Tibial nerve (tissue), 4 donors: ENCODE data around the gene DCDC1. TPM values are rescaled to one million over a fixed set of nuclear protein-coding genes. Genes with fewer than 3 reads are reported as not detected.

Experiments
- DNase-seq, 2 donors: peaks; one replicate each; pipeline ENCODE4 v3.0.0-alpha.2; 2019; ENCODE audit warnings: low spot score in 2 of 2
- H3K27ac ChIP-seq, 4 donors: fragments of 200-600 bp; sonication (generic) in 3 of 4; one replicate each; pipeline ENCODE4 v1.5.1; 2017 to 2019; ENCODE audit warnings: mild to moderate bottlenecking in 1 of 4
- H3K27me3 ChIP-seq, 2 donors: fragments of 200-600 bp; sonication (generic) in 1 of 2; one replicate each; pipeline versions ENCODE4 v1.5.1 to v1.6.0; 2017 to 2019
- H3K36me3 ChIP-seq, 3 donors: fragments of 200-600 bp; sonication (generic); one replicate each; pipeline ENCODE4 v1.5.1; 2018 to 2019
- H3K4me1 ChIP-seq, 4 donors: fragments of 200-600 bp; sonication (generic) in 3 of 4; one replicate each; pipeline ENCODE4 v1.5.1; 2017 to 2019
- H3K4me3 ChIP-seq, 4 donors: fragments of 200-600 bp; sonication (generic) in 3 of 4; one replicate each; pipeline ENCODE4 v1.5.1; 2017 to 2019; ENCODE audit warnings: mild to moderate bottlenecking in 1 of 4, moderate library complexity in 1 of 4
- H3K9me3 ChIP-seq, 4 donors: fragments of 200-600 bp; sonication (generic) in 3 of 4; one replicate each; pipeline ENCODE4 v1.5.1; 2017 to 2019
- CTCF ChIP-seq, 5 experiments: fragments of 200-600 bp in 3 of 5; fragments of 450-650 bp in 2 of 5; sonication (generic) in 3 of 5; IDR thresholded peaks; one replicate each; pipeline ENCODE4 v1.5.1; 2016 to 2019; ENCODE audit warnings: antibody characterized with exemption in 5 of 5, mild to moderate bottlenecking in 3 of 5, moderate library complexity in 2 of 5
- EP300 ChIP-seq, 2 donors: sonication (generic); formaldehyde crosslinking; IDR thresholded peaks; one replicate each; pipeline ENCODE4 v1.6.1; 2017; ENCODE audit warnings: antibody characterized with exemption in 2 of 2, mild to moderate bottlenecking in 1 of 2
- POLR2A ChIP-seq, 2 donors: fragments of 450-650 bp; IDR thresholded peaks; one replicate each; pipeline ENCODE4 v1.6.1; 2017; ENCODE audit warnings: antibody characterized with exemption in 2 of 2, mild to moderate bottlenecking in 2 of 2, moderate library complexity in 2 of 2
- WGBS, 2 donors: methylation state at CpG; one replicate each; pipeline ENCODE4 v1.1.5; 2018; 5-methylcytosine and 5-hydroxymethylcytosine counted together
- total RNA-seq, 4 donors: library from RNA; depleted of rRNA; stranded (reverse); fragments of >200 nt; gene quantifications; one replicate each; pipeline ENCODE4 v1.1.0, GENCODE V29; 2016

Gene DCDC1
- total RNA-seq, 4 donors from 2014 or later: 1.1 to 6.1 (median 1.9) TPM

- no peak for DNase-seq
- Histone ChIP-seq H3K9me3 (no peaks in the 10 kb centered on the region), H3K27me3 (no peaks in the 10 kb centered on the region), H3K4me1 (no peaks in the 10 kb centered on the region), H3K27ac (no peak overlapping the region), H3K36me3 (no peaks in the 10 kb centered on the region), H3K4me3 (no peak overlapping the region)
- WGBS, 2 donors: 80 to 91% methylated on average over 5 of the region's 5 CpGs
- TF ChIP-seq EP300 (IDR thresholded peaks at IDR 0.05) (no peak), POLR2A (IDR thresholded peaks at IDR 0.05) (no peak), CTCF (IDR thresholded peaks at IDR 0.05) (no peak)
Observed at GRCh38 chr11:31102875-31103274, 266.7 kb downstream of the DCDC1 start.

- Histone ChIP-seq H3K4me3 (no peak overlapping the region), H3K27me3 (no peaks in the 10 kb centered on the region), H3K4me1 (no peaks in the 10 kb centered on the region), H3K36me3 (no peaks in the 10 kb centered on the region), H3K27ac (no peak overlapping the region), H3K9me3 (no peaks in the 10 kb centered on the region)
- no peak for DNase-seq
- TF ChIP-seq EP300 (IDR thresholded peaks at IDR 0.05): no peak
- TF ChIP-seq POLR2A (IDR thresholded peaks at IDR 0.05): no peak
Observed at GRCh38 chr11:31102316-31102715, 267.2 kb downstream of the DCDC1 start.

GRCh38 chr11:31096191-31096805 lies 273.2 kb downstream of the DCDC1 start:
- Histone ChIP-seq H3K27me3 (no peaks in the 10 kb centered on the region), H3K4me3 (no peak overlapping the region), H3K36me3 (no peaks in the 10 kb centered on the region), H3K4me1 (no peaks in the 10 kb centered on the region), H3K9me3 (no peaks in the 10 kb centered on the region), H3K27ac (no peak overlapping the region)
- TF ChIP-seq EP300 (IDR thresholded peaks at IDR 0.05): no peak
- no peak for TF ChIP-seq POLR2A (IDR thresholded peaks at IDR 0.05)
- no peak for TF ChIP-seq CTCF (IDR thresholded peaks at IDR 0.05)
- WGBS, 2 donors: 43 to 50% methylated on average over 2 of the region's 2 CpGs
- no peak for DNase-seq

- no peak for DNase-seq
- no peak overlapping the region for H3K27ac ChIP-seq
- H3K9me3 ChIP-seq: peaks cover 0 to 15% (median 0%) of the 10 kb centered on the region in 4 donors
- no peaks in the 10 kb centered on the region for H3K36me3 ChIP-seq
- TF ChIP-seq EP300 (IDR thresholded peaks at IDR 0.05): no peak
- TF ChIP-seq CTCF (IDR thresholded peaks at IDR 0.05): no peak
- TF ChIP-seq POLR2A (IDR thresholded peaks at IDR 0.05): no peak
- no peaks in the 10 kb centered on the region for H3K4me1 ChIP-seq
- H3K4me3 ChIP-seq: no peak overlapping the region
- H3K27me3 ChIP-seq: no peaks in the 10 kb centered on the region
Observed at GRCh38 chr11:31092638-31093037, 276.9 kb downstream of the DCDC1 start.

GRCh38 chr11:31089117-31089516 lies 280.4 kb downstream of the DCDC1 start:
- H3K27me3 ChIP-seq: no peaks in the 10 kb centered on the region
- H3K27ac ChIP-seq: no peak overlapping the region
- WGBS, 2 donors: 89 to 95% methylated on average over 2 of the region's 2 CpGs
- H3K36me3 ChIP-seq: no peaks in the 10 kb centered on the region
- no peaks in the 10 kb centered on the region for H3K4me1 ChIP-seq
- TF ChIP-seq POLR2A (IDR thresholded peaks at IDR 0.05): no peak
- no peak for TF ChIP-seq EP300 (IDR thresholded peaks at IDR 0.05)
- TF ChIP-seq CTCF (IDR thresholded peaks at IDR 0.05): no peak
- H3K9me3 ChIP-seq: peaks cover 0 to 15% (median 0%) of the 10 kb centered on the region in 4 donors
- no peak for DNase-seq
- H3K4me3 ChIP-seq: no peak overlapping the region
